Mammary epithelial cell (primary cell): Measurements from ENCODE around the gene SPAG9.

ENCODE experiments used
- CTCF ChIP-seq, 2 donors: IDR thresholded peaks in 1 of 2; conservative IDR thresholded peaks in 1 of 2; 2 replicates each; pipeline ENCODE4 v1.5.1; 2011 to 2012; ENCODE audit warnings: inconsistent platforms in 2 of 2, low read length in 2 of 2, mild to moderate bottlenecking in 2 of 2, control low read depth in 1 of 2, low read depth in 1 of 2; ENCODE audit not compliant: insufficient read depth in 1 of 2; ENCODE audit errors: extremely low read depth in 1 of 2
- EZH2 ChIP-seq: IDR thresholded peaks from 2 replicates; pipeline ENCODE4 v1.6.1; 2012; ENCODE audit warnings: low read length, inconsistent platforms, borderline replicate concordance

- TF ChIP-seq CTCF (conservative IDR thresholded peaks at IDR 0.05 in 1 of 2, IDR thresholded peaks at IDR 0.05 in 1 of 2; ENCODE audit: extremely low read depth in 1 of 2, insufficient read depth in 1 of 2, low read depth in 1 of 2, low read length in 2 of 2) (no peak), EZH2 (no peak)
These were observed 159.1 kb downstream of the SPAG9 start for GRCh38 chr17:50961282-50962220.
